Measurements from ENCODE around the gene PAX6. TPM values are rescaled to one million over a fixed set of nuclear protein-coding genes. Genes with fewer than 3 reads are reported as not detected.

The PAX6 gene
- not detected for polyA plus RNA-seq (ENCODE audit: low read depth in 6 of 6)

DNA sequence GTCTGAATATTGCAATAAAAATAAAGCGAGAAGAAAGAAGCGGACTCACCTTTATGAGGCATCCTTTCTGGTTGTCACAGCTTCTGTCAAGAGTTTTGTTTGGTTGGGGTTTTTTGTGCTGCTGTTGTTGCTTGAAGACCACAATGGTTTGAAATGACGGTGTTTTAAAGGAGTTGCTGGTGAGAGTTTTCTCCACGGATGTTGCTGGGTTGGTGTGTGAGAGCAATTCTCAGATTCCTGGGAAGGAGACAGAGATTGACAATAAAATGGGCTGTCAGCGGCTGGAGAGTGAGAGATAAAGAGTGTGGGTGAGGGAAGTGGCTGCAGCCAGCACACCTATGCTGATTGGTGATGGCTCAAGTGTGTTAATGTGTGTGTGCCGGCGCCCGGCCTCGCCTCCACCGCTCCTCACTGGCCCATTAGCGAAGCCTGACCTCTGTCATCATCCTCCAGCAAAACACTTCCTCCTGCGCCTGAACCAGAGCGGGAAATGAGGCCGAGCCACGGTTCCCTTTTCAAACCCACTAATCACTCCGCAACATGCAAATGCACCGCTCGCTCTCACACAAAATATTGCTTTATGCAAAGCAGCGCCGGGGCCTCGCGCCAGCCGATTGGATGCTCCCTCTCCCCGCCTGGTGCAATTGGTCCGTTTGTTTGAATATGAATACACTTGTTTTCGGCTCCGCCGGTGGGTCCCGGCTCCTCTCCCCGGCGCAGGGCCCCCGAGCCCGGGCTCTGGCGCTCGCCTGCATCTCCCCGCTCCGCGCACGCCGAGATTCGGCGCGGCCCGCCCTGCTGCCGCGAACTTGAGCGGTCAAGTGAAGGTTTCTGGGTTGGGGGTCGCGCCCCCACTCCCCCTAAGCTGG lies at the start of gene PAX6:
TSS of gene PAX6 (minus strand) at position 544 of the 869 bp plus-strand sequence. CDS start 4,911 bp downstream, outside the sequence.
- ATAC-seq (ENCODE audit: low read depth in 2 of 2) = peak; percentile 80 to 84

DNA sequence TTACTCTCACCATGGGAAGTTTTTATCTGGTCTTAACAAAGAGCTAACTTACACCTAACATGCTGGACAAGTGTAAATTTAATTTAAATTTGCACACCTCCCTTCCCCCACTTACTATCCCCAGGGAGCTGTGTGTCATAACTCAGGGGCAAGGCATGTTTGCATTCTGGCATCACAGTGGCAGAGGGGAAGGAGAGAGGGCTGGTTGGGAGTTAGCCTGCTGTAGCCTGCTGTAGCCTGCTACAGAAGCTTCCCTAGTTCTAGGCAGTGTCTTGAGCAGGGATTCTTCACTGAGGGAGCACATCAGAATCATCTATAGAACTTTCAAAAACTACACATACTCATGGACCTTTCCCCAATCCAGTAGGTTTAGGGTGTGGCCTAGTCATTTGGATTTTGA lies 49.3 kb upstream of the PAX6 start:
- Mint-ChIP-seq H3K36me3 (no peaks in the 10 kb centered on the region), H3K4me3 (no peak overlapping the region), H3K4me1 (no peaks in the 10 kb centered on the region), H3K27me3 (peaks cover 46 to 51% (median 50%) of the 10 kb centered on the region in 3 donors), H3K27ac (no peak overlapping the region), H3K9me3 (peaks cover 0 to 13% (median 5%) of the 10 kb centered on the region in 7 donors)
- ATAC-seq (ENCODE audit: low read depth in 2 of 2) (no peak), DNase-seq (no peak)

More for the DNA sequence above, at the start of gene PAX6:
- Mint-ChIP-seq H3K27ac (peak within 1 kb of the TSS in 5 of 6 donors; percentile 14 to 93 (median 77)), H3K4me1 (peaks cover 40 to 57% (median 48%) of the 10 kb centered on the region in 3 donors), H3K27me3 (peaks cover 71 to 81% (median 79%) of the 10 kb centered on the region in 3 donors), H3K36me3 (peaks cover 10 to 50% of the 10 kb centered on the region in 2 donors), H3K4me3 (peak within 1 kb of the TSS; percentile 76 to 93 (median 89)), H3K9me3 (peaks cover 0 to 42% (median 31%) of the 10 kb centered on the region in 7 donors)
- peak; percentile 74 for DNase-seq

DNA sequence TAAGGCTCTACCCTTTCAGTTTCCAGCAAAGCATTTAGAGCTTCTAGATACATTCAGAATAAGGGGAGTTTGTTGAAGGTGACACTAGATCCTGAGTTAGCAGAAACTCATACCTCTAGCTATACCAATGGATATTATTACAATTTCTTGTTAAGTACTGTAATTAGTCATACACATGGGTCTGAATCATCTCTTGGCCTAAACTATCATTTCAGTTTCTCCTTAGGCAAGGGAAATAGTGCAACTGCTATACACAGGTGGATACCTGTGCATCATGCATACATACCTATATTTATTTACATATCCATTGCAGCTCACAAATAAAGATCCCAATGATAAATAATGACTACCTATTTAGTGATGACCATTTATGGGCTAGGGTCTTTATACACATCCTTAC lies 45.1 kb upstream of the PAX6 start:
- Mint-ChIP-seq H3K9me3 (peaks cover 0 to 10% (median 5%) of the 10 kb centered on the region in 7 donors), H3K36me3 (no peaks in the 10 kb centered on the region), H3K4me3 (no peak overlapping the region), H3K4me1 (no peaks in the 10 kb centered on the region), H3K27me3 (peaks cover 25 to 56% (median 41%) of the 10 kb centered on the region in 3 donors), H3K27ac (no peak overlapping the region)
- DNase-seq (no peak), ATAC-seq (ENCODE audit: low read depth in 2 of 2) (no peak)

DNA sequence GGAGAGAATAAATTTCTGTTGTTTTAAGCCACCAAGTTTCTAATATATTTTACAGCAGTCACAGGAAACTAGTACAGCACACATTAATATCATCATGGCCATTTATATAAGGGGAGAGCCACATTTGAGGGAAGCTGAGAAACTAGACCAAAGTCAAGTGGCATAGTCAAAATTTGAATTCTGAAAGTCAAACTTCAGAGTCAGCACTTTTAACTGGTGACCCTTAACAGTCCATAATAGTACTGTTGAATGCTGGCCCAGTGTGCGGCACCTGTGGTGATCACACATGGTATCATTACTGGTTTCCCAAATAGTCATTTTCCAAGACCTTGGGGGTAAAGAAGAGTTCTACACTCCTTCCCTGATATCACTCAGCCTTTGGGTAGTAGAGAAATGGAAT lies 44.3 kb upstream of the PAX6 start:
- ATAC-seq (ENCODE audit: low read depth in 2 of 2) (no peak), DNase-seq (no peak)
- Mint-ChIP-seq H3K27ac (no peak overlapping the region), H3K4me1 (no peaks in the 10 kb centered on the region), H3K36me3 (no peaks in the 10 kb centered on the region), H3K4me3 (no peak overlapping the region), H3K9me3 (peaks cover 0 to 10% (median 0%) of the 10 kb centered on the region in 7 donors), H3K27me3 (peaks cover 31 to 48% (median 42%) of the 10 kb centered on the region in 3 donors)

DNA sequence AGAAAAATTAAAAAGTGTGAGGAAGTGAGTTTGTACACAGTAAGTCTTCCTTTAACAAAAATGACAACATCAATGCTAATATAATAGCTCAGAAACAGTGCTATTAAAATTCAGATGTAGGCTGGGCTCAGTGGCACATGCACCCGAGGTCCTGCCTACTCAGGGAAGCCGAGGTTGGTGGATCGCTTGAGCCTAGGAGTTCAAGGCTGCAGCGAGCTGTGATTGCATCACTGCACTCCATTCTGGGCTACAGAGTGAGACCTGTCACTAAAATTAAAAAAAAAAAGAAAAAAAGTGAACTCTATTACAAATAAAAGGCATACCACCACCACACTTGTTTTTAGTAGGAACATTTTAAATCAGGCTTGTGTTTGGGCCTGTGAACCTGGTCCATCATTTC lies 39.2 kb upstream of the PAX6 start:
- Mint-ChIP-seq H3K27ac (no peak overlapping the region), H3K36me3 (no peaks in the 10 kb centered on the region), H3K9me3 (peaks cover 0 to 4% (median 0%) of the 10 kb centered on the region in 7 donors), H3K4me1 (no peaks in the 10 kb centered on the region), H3K27me3 (peaks cover 15 to 32% (median 24%) of the 10 kb centered on the region in 3 donors), H3K4me3 (no peak overlapping the region)
- ATAC-seq (ENCODE audit: low read depth in 2 of 2) = no peak
- DNase-seq = no peak

DNA sequence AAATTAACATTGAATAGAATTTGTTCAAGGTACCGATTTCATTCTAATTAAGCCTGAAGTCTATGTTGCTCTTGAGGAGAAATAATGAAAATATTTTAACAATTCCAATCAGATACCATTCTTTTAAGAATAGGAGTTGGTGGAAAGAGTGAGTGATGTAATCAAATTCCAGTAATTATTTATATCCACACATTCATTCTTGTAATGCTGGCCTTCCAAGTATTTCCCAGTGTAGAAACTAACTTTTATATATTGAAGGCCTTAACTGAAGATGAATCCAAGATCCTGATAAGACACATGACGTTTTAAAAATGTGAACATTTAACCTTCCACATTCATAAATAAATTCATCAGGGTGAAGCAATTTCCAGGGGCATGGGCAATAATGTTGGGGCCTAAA lies 36.6 kb upstream of the PAX6 start:
- DNase-seq = no peak
- no peak overlapping the region for H3K27ac Mint-ChIP-seq
- no peaks in the 10 kb centered on the region for H3K36me3 Mint-ChIP-seq
- H3K4me3 Mint-ChIP-seq = no peak overlapping the region
- H3K27me3 Mint-ChIP-seq = peaks cover 29 to 35% (median 33%) of the 10 kb centered on the region in 3 donors
- ATAC-seq (ENCODE audit: low read depth in 2 of 2) = no peak
- H3K9me3 Mint-ChIP-seq = peaks cover 0 to 3% (median 0%) of the 10 kb centered on the region in 7 donors
- H3K4me1 Mint-ChIP-seq = no peaks in the 10 kb centered on the region

DNA sequence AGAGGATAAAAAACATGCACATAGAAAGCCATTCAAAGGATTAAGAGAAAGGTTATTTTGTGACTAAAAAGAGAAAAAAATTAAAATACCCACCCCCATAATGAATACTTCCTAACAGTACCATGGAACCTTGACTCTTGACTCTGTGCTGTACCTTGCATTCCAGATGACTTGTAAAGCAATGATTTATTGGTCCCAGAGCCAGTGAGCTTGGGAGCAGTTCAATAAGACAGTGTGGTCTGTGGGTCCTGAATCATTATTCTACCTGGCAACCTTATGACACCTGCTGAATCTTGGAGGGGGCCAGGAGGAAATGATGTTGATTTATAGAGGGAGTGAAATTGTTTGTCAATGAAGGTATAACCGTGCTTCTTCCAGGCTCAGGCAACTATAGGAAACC lies 34.2 kb upstream of the PAX6 start:
- DNase-seq (no peak), ATAC-seq (ENCODE audit: low read depth in 2 of 2) (no peak)
- Mint-ChIP-seq H3K27ac (no peak overlapping the region), H3K4me3 (no peak overlapping the region), H3K9me3 (peaks cover 0 to 6% (median 0%) of the 10 kb centered on the region in 7 donors), H3K27me3 (peaks cover 24 to 47% (median 35%) of the 10 kb centered on the region in 3 donors), H3K36me3 (no peaks in the 10 kb centered on the region), H3K4me1 (no peaks in the 10 kb centered on the region)

DNA sequence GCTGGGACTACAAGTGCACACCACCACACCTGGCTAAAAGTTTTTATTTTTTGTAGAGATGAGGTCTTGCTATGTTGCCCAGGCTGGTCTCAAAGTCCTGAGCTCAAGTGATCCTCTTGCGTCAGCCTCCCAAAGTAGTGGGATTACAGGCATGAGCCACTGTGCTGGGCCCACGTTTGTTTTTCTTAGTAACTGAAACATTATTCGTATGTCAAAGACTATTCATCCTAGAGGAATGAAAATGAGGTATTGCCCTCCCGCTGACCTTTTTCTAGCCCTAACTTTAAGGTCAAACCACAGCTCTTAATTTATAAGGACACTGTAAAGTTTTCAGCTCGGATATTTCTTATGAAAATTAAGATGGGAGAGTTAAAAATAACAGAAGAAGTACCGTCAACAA lies 33.2 kb upstream of the PAX6 start:
- no peaks in the 10 kb centered on the region for H3K4me1 Mint-ChIP-seq
- peaks cover 30 to 56% (median 43%) of the 10 kb centered on the region in 3 donors for H3K27me3 Mint-ChIP-seq
- DNase-seq (no peak), ATAC-seq (ENCODE audit: low read depth in 2 of 2) (no peak)
- peaks cover 0 to 8% (median 0%) of the 10 kb centered on the region in 7 donors for H3K9me3 Mint-ChIP-seq
- H3K27ac Mint-ChIP-seq = no peak overlapping the region
- H3K4me3 Mint-ChIP-seq = no peak overlapping the region
- no peaks in the 10 kb centered on the region for H3K36me3 Mint-ChIP-seq

DNA sequence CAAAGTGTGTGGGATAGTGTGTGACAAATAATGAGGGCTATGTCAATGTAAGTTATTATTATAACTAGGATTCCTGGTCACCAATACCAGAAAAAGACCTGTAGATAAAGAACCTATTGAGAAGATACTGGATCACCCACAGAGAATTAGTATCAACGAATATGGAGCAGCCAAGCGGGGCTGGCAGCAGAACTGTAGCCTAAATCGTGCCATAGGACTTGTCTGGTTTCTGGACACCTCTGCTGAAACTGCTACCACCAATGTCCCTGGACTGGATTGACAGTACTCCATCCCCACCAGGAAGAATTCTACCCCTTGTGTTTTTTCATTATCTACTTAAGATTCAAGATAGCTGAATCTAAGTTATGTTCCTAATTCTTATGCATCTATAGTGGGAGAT lies 30.3 kb upstream of the PAX6 start:
- no peaks in the 10 kb centered on the region for H3K4me1 Mint-ChIP-seq
- no peaks in the 10 kb centered on the region for H3K36me3 Mint-ChIP-seq
- ATAC-seq (ENCODE audit: low read depth in 2 of 2) (no peak), DNase-seq (no peak)
- H3K4me3 Mint-ChIP-seq = no peak overlapping the region
- peaks cover 0 to 8% (median 0%) of the 10 kb centered on the region in 7 donors for H3K9me3 Mint-ChIP-seq
- peaks cover 34 to 62% (median 45%) of the 10 kb centered on the region in 3 donors for H3K27me3 Mint-ChIP-seq
- H3K27ac Mint-ChIP-seq = no peak overlapping the region

DNA sequence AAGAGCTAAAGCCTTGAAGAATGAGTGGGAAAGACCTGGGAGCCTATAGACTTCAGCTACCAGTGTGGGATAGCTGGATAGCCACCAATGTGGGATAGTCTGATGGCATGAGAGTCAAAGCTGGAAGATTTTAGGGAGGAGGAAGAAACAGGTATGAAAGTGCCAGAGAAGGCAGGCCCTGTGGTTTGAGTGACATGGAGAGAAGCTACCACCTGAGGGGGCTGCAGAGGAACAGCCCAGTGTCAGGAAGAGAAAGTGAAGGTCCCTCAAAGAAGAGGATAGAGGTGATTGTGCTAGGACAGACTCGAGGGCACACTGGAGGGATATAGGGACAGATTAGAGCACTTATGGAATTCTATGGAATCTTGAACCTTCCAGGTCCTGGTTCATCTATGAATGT lies 23.1 kb upstream of the PAX6 start:
- Mint-ChIP-seq H3K27ac (no peak overlapping the region), H3K36me3 (no peaks in the 10 kb centered on the region), H3K4me3 (no peak overlapping the region), H3K27me3 (peaks cover 20 to 25% (median 24%) of the 10 kb centered on the region in 3 donors), H3K9me3 (no peaks in the 10 kb centered on the region), H3K4me1 (no peaks in the 10 kb centered on the region)
- DNase-seq (no peak), ATAC-seq (ENCODE audit: low read depth in 2 of 2) (no peak)

DNA sequence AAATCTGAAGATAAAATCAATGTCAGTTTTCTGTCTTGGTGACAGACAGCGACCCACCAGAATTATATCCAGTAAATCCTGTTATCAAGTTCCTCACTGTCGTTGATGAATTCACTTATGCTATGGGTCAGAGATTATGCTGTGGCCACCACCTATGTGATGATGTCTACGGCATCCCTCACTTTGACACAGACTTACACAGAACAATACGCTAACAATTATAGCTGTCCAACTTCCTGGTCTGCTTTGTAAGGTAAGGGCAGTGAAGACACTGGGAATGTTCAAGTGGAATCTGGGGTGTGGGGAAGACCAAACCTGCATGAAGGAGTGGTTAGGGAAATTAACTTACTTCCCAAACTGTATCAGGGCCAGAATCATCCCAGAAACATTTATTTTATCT lies 19.3 kb upstream of the PAX6 start:
- H3K27ac Mint-ChIP-seq = no peak overlapping the region
- H3K27me3 Mint-ChIP-seq = peaks cover 40 to 46% (median 44%) of the 10 kb centered on the region in 3 donors
- ATAC-seq (ENCODE audit: low read depth in 2 of 2) (no peak), DNase-seq (no peak)
- H3K36me3 Mint-ChIP-seq = peaks cover 0 to 7% of the 10 kb centered on the region in 2 donors
- H3K4me3 Mint-ChIP-seq = no peak overlapping the region
- peaks cover 8 to 9% (median 8%) of the 10 kb centered on the region in 3 donors for H3K4me1 Mint-ChIP-seq
- H3K9me3 Mint-ChIP-seq = peaks cover 0 to 20% (median 7%) of the 10 kb centered on the region in 7 donors

DNA sequence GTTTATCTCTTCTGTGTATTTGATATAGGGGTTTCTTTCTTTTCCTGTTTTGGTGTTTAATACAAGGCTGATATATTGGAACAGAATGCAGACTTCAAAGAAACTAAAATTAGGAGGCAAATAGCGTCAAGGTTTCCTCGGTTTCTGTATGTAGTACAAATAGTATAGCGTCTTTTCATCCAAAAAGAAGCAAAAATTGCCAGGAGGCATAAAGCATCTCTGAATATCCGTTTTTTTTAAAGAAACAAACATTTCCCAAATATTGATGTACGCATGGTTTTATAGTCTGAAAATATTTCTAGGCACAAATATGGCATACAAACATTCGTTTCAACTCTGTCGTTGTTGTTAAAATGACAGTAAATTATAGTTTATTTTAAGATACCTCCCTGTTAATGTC lies 17.1 kb upstream of the PAX6 start:
- Mint-ChIP-seq H3K4me3 (peak overlapping the region in 1 of 8 donors; percentile 39), H3K27ac (peak overlapping the region in 2 of 6 donors; percentile 33 to 67), H3K4me1 (peaks cover 8 to 11% (median 9%) of the 10 kb centered on the region in 3 donors), H3K27me3 (peaks cover 58 to 66% (median 63%) of the 10 kb centered on the region in 3 donors), H3K36me3 (peaks cover 0 to 7% of the 10 kb centered on the region in 2 donors), H3K9me3 (peaks cover 0 to 34% (median 7%) of the 10 kb centered on the region in 7 donors)
- DNase-seq (no peak), ATAC-seq (ENCODE audit: low read depth in 2 of 2) (no peak)

DNA sequence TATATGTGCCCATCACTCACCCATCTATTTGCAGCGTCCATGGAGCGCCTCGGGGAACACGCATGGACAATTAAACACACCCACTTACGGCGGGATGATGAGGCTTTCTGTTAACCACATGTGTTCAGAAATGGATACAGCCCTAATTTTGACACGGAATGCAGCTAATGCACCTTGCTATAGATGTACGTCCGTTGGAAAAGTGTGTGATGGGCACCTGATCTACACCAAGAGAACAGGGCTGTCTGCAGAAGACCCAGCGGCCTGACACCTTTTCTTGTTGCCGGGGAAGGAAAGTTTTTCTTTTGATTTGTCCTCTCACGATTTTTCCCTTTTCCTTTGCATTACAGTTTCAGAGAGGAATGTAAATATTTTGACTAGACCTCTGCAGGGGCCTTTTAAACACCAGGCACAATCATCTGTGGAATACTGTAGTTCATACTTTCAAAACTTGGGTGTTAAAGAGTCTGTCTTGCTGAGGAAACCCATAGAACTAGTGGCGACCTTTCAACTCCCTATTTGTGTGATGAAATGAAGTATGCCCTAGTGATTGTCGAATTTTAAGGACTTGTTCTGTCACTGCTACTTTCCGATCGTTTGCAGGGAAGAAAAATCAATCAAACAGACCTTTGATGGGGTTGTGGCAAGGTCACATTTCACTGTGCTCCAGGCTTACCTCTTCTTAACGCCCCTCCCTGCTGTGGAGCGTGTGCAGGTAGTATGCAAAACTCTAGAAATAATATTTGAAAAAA lies 16.5 kb upstream of the PAX6 start:
- DNase-seq (no peak), ATAC-seq (ENCODE audit: low read depth in 2 of 2) (no peak)
- Mint-ChIP-seq H3K36me3 (peaks cover 0 to 7% of the 10 kb centered on the region in 2 donors), H3K9me3 (peaks cover 0 to 34% (median 7%) of the 10 kb centered on the region in 7 donors), H3K27me3 (peaks cover 63 to 72% (median 69%) of the 10 kb centered on the region in 3 donors), H3K27ac (peak overlapping the region in 4 of 6 donors; percentile 61 to 89 (median 73)), H3K4me3 (peak overlapping the region in 2 of 8 donors; percentile 3 to 39), H3K4me1 (peaks cover 8 to 11% (median 9%) of the 10 kb centered on the region in 3 donors)
